ENCODE data around the gene KANK4. TPM values are rescaled to one million over a fixed set of nuclear protein-coding genes. Genes with fewer than 3 reads are reported as not detected.

The KANK4 gene
- total RNA-seq, 3 donors from 2014 or later: 0.48 to 1.6 (median 0.66) TPM

DNA sequence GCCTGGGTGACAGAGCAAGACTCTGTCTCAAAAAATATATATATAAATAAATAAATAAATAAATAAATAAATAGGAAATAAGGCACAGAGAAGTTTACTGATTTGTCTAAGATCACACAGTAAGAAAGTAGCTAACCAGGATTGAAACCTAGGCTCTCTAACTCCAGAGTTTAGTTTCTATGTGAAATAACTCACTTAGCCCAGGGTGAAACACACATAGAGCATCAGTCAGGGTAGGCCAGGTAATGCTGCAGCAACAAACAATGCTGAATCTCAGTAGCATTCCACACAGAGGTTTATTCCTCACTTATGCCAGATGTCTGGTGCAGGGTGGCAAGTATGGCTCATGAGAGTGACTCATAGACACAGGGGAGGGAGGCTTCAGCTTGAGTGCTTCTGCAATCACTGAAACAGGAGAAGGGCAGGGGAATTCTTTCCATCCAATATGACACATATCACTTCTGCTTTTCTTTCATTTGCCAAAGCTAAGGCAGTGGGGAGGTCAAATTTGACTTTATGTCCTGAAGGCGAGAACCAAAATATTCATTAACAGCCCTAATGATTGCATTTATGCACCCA, 37.1 kb upstream of the KANK4 start:
- Histone ChIP-seq H3K27ac (no peak overlapping the region), H3K4me3 (no peak overlapping the region), H3K4me1 (no peaks in the 10 kb centered on the region), H3K9me3 (no peaks in the 10 kb centered on the region), H3K27me3 (no peaks in the 10 kb centered on the region), H3K36me3 (no peaks in the 10 kb centered on the region)
- intact Hi-C loops (cut with DNase I; ENCODE audit: low total_unique reads): no loop called here
- DNase-seq (ENCODE audit: low spot score in 2 of 2): no peak
- TF ChIP-seq POLR2AphosphoS5 (IDR thresholded peaks at IDR 0.05): no peak
- TF ChIP-seq, protein P1, sequence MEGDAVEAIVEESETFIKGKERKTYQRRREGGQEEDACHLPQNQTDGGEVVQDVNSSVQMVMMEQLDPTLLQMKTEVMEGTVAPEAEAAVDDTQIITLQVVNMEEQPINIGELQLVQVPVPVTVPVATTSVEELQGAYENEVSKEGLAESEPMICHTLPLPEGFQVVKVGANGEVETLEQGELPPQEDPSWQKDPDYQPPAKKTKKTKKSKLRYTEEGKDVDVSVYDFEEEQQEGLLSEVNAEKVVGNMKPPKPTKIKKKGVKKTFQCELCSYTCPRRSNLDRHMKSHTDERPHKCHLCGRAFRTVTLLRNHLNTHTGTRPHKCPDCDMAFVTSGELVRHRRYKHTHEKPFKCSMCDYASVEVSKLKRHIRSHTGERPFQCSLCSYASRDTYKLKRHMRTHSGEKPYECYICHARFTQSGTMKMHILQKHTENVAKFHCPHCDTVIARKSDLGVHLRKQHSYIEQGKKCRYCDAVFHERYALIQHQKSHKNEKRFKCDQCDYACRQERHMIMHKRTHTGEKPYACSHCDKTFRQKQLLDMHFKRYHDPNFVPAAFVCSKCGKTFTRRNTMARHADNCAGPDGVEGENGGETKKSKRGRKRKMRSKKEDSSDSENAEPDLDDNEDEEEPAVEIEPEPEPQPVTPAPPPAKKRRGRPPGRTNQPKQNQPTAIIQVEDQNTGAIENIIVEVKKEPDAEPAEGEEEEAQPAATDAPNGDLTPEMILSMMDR (IDR thresholded peaks at IDR 0.05): no peak
- TF ChIP-seq POLR2A (IDR thresholded peaks at IDR 0.05): no peak

DNA sequence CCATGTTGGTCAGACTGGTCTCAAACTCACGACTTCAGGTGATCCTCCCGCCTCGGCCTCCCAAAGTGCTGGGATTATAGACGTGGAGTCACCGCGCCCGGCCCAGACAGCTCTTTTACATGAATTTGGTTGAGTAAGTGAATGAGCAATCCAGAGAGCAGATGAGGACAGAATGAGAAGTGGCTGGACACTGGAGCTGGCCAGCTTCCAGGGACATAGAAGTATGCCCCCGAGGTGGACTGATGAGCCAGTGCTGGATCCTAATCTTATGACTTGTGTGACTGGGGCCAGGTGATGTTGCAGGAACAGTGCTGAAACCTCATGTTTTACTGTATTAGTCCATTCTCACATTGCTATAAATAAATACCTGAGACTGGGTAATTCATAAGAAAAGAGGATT, 35.9 kb upstream of the KANK4 start:
- Histone ChIP-seq H3K4me3 (no peak overlapping the region), H3K4me1 (no peaks in the 10 kb centered on the region), H3K36me3 (no peaks in the 10 kb centered on the region), H3K27ac (no peak overlapping the region), H3K9me3 (no peaks in the 10 kb centered on the region), H3K27me3 (no peaks in the 10 kb centered on the region)
- DNase-seq (ENCODE audit: low spot score in 2 of 2): no peak
- intact Hi-C loops (cut with DNase I; ENCODE audit: low total_unique reads): no loop called here
- TF ChIP-seq, protein P1 (IDR thresholded peaks at IDR 0.05): no peak
- TF ChIP-seq POLR2A (IDR thresholded peaks at IDR 0.05) (no peak), POLR2AphosphoS5 (IDR thresholded peaks at IDR 0.05) (no peak)

DNA sequence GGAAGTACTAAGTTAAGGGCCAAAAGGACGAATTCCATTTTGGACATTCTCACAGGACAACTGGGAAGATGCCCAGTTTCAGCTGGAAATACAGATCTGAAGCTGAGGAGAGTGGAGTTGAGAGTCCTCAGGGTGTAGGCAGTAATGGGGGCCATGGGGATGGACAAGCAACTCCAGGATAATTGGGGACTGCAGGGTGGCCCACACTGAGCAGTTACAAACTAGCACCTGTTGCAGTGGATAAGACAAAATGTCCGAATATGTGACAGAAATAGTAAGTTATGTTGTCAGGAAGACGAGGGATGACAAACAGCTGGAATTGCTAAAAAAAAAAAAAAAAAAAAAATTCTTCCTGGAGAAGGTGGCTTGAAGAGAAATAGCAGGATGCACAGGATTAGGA, 34.6 kb upstream of the KANK4 start:
- H3K36me3 ChIP-seq: no peaks in the 10 kb centered on the region
- H3K27me3 ChIP-seq: no peaks in the 10 kb centered on the region
- H3K4me1 ChIP-seq: no peaks in the 10 kb centered on the region
- DNase-seq (ENCODE audit: low spot score in 2 of 2): no peak
- no peak for TF ChIP-seq POLR2A (IDR thresholded peaks at IDR 0.05)
- TF ChIP-seq POLR2AphosphoS5 (IDR thresholded peaks at IDR 0.05): no peak
- TF ChIP-seq, protein P1 (IDR thresholded peaks at IDR 0.05): no peak
- H3K4me3 ChIP-seq: no peak overlapping the region
- H3K27ac ChIP-seq: no peak overlapping the region
- no peaks in the 10 kb centered on the region for H3K9me3 ChIP-seq
- intact Hi-C loops (cut with DNase I; ENCODE audit: low total_unique reads): no loop called here

DNA sequence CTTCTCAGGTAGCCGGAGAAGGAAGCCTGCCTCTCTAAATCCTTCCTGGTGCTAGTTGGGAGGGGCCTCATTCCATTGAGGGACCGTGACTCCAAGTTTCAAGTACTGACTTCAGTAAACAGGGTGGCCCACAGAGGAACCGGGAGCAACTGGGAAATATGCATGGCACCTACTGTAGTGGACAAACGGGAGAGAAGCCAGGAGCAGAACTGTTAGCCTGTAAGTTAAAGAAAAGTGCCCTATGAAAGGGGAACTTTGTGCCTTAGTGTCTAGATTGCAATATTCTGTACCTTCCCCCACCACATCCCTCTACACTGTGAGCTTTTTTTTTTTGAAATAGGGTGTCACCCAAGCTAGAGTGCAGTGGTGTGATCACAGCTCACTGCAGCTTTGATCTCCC, 33.2 kb upstream of the KANK4 start:
- Histone ChIP-seq H3K27me3 (no peaks in the 10 kb centered on the region), H3K36me3 (no peaks in the 10 kb centered on the region), H3K4me1 (no peaks in the 10 kb centered on the region), H3K9me3 (no peaks in the 10 kb centered on the region), H3K4me3 (no peak overlapping the region), H3K27ac (no peak overlapping the region)
- intact Hi-C loops (cut with DNase I; ENCODE audit: low total_unique reads): no loop called here
- TF ChIP-seq, protein P1 (IDR thresholded peaks at IDR 0.05): no peak
- TF ChIP-seq POLR2A (IDR thresholded peaks at IDR 0.05): no peak
- TF ChIP-seq POLR2AphosphoS5 (IDR thresholded peaks at IDR 0.05): no peak
- DNase-seq (ENCODE audit: low spot score in 2 of 2): no peak

DNA sequence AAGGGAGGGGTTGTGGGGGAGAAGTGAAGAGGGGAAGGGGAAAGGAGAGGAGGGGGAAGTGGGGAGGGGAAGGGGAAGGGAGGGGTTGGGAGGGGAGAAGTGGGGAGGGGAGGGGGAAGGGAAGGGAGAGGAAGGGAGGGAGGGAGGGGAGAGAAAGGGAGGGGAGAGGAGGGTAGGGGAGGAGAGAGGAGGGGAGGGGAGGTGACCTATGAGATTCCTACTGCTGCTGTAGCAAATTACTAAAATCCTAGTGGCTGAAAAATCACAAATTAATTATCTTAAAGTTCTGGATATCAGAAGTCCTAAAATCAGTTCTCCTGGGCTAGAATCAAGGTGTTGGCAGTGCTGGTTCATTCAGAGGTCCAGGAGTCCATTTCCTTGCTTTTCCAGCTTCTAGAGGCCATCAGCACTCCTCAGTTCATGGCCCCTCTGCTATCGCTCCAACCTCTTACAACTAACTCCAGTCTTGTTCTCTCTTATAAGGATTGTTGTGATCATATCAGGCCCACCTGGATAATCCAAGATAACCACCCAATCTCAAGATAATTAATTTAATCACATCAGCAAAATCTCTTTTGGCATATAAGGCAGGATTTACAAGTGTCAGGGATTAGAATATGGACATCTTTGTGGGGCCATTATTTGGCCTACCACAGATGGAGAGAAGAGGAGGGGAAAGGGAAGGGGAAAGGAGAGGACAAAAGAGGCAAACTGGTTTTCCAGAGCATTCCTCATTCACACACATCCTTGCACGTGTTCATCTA, 30.4 kb upstream of the KANK4 start:
- no peaks in the 10 kb centered on the region for H3K27me3 ChIP-seq
- H3K9me3 ChIP-seq: no peaks in the 10 kb centered on the region
- H3K4me3 ChIP-seq: no peak overlapping the region
- DNase-seq (ENCODE audit: low spot score in 2 of 2): no peak
- H3K36me3 ChIP-seq: no peaks in the 10 kb centered on the region
- intact Hi-C loops (cut with DNase I; ENCODE audit: low total_unique reads): no loop called here
- H3K27ac ChIP-seq: no peak overlapping the region
- no peak for TF ChIP-seq POLR2AphosphoS5 (IDR thresholded peaks at IDR 0.05)
- no peaks in the 10 kb centered on the region for H3K4me1 ChIP-seq
